H1 (cell line): ENCODE measurements around the gene TEX13B. TPM values are rescaled to one million over a fixed set of nuclear protein-coding genes. Genes with fewer than 3 reads are reported as not detected.

Experiments
- CTCF ChIA-PET: fragments of 300-600 bp; sonication (Branson Sonifier 250); formaldehyde crosslinking; loops from one replicate; lab custom pipeline; 2021; ENCODE audit not compliant: partially characterized antibody; lab: Charles Lee
- POLR2A ChIA-PET: fragments of 300-600 bp; sonication (Branson Sonifier 250); formaldehyde crosslinking; loops from one replicate; lab custom pipeline; 2021; ENCODE audit warnings: inconsistent platforms; ENCODE audit not compliant: partially characterized antibody; lab: Charles Lee
- DNase-seq, 2 experiments: peaks; one replicate each; pipeline versions ENCODE4 v3.0.0 to v3.0.0-alpha.2; 2010 to 2022; ENCODE audit warnings: low spot score in 2 of 2, low read depth in 1 of 2, mixed read lengths in 1 of 2
- FAIRE-seq: peaks from 2 replicates; lab custom pipeline; 2011; peaks lifted over from hg19 to GRCh38; lab: Jason Lieb, UNC
- H2AFZ ChIP-seq: 2 replicates; pipeline ENCODE4 v1.8.1; 2012; ENCODE audit warnings: low read length, inconsistent platforms
- H2AK5ac ChIP-seq: 2 replicates; pipeline ENCODE4 v1.6.1; 2013; ENCODE audit warnings: low read depth, low read length
- H2BK120ac ChIP-seq: replicated peaks from 2 replicates; pipeline ENCODE3; 2013; ENCODE audit warnings: low read depth, low read length, inconsistent platforms
- H2BK12ac ChIP-seq: 2 replicates; pipeline ENCODE4 v1.6.1; 2013; ENCODE audit warnings: low read depth, low read length
- H2BK15ac ChIP-seq: 2 replicates; pipeline ENCODE4 v1.6.1; 2013; ENCODE audit warnings: low read length
- H2BK20ac ChIP-seq: 2 replicates; pipeline ENCODE4 v1.6.1; 2013; ENCODE audit warnings: low read length
- H2BK5ac ChIP-seq: 2 replicates; pipeline ENCODE4 v1.6.1; 2013; ENCODE audit warnings: low read depth, low read length
- H3K14ac ChIP-seq: 2 replicates; pipeline ENCODE4 v1.6.1; 2013; ENCODE audit warnings: inconsistent platforms; ENCODE audit not compliant: insufficient read length
- H3K18ac ChIP-seq: 2 replicates; pipeline ENCODE4 v1.6.1; 2013; ENCODE audit warnings: low read length; ENCODE audit errors: extremely low read depth
- H3K23ac ChIP-seq: 2 replicates; pipeline ENCODE4 v1.6.1; 2013; ENCODE audit warnings: inconsistent platforms; ENCODE audit not compliant: insufficient read length
- H3K23me2 ChIP-seq: 2 replicates; pipeline ENCODE4 v1.6.1; 2013; ENCODE audit warnings: low read depth, low read length
- H3K27ac ChIP-seq: 2 replicates; pipeline ENCODE4 v1.6.1; 2011; ENCODE audit warnings: low read depth, low read length, inconsistent platforms
- H3K27me3 ChIP-seq, 4 experiments: replicated peaks in 1 of 4; 1 replicate in 1 of 4; 2 replicates in 3 of 4; pipeline versions ENCODE4 v1.6.1 to v1.8.1; 2011 to 2013; ENCODE audit warnings: low read length in 3 of 4, mild to moderate bottlenecking in 3 of 4, inconsistent platforms in 2 of 4, mixed read lengths in 2 of 4, moderate library complexity in 1 of 4; ENCODE audit not compliant: control insufficient read depth in 3 of 4, insufficient read depth in 3 of 4; ENCODE audit errors: extremely low read depth in 1 of 4
- H3K36me3 ChIP-seq, 4 experiments: 2 replicates each; pipeline versions ENCODE4 v1.6.1 to v1.8.1; 2011 to 2013; ENCODE audit warnings: mild to moderate bottlenecking in 4 of 4, low read length in 3 of 4, moderate library complexity in 2 of 4, control low read depth in 1 of 4, inconsistent platforms in 1 of 4; ENCODE audit not compliant: insufficient read depth in 4 of 4, control insufficient read depth in 2 of 4
- H3K4ac ChIP-seq: replicated peaks from 2 replicates; pipeline ENCODE3; 2013; ENCODE audit warnings: low read length, low read depth, mixed read lengths, inconsistent platforms; ENCODE audit not compliant: insufficient read length
- H3K4me1 ChIP-seq, 4 experiments: replicated peaks in 1 of 4; 1 replicate in 1 of 4; 2 replicates in 3 of 4; pipeline versions ENCODE4 v1.6.1 to v1.8.1; 2011 to 2013; ENCODE audit warnings: low read length in 3 of 4, inconsistent platforms in 2 of 4, mixed read lengths in 1 of 4; ENCODE audit not compliant: insufficient read depth in 4 of 4, control insufficient read depth in 3 of 4
- H3K4me2 ChIP-seq, 2 experiments: 2 replicates each; pipeline versions ENCODE4 v1.6.1 to v1.8.1; 2011 to 2013; ENCODE audit warnings: low read depth in 2 of 2, low read length in 2 of 2, control low read depth in 1 of 2, inconsistent platforms in 1 of 2, mild to moderate bottlenecking in 1 of 2; ENCODE audit not compliant: insufficient read depth in 1 of 2
- H3K4me3 ChIP-seq, 4 experiments: fragments of 200-600, 300-600 bp in 1 of 4; sonication (generic), shearing (Covaris generic), sonication (Bioruptor Twin) in 1 of 4; 2 replicates each; pipeline versions ENCODE4 v1.5.1 to v1.8.1; 2011 to 2016; ENCODE audit warnings: low read length in 4 of 4, low read depth in 3 of 4, control low read depth in 2 of 4, inconsistent platforms in 2 of 4, mild to moderate bottlenecking in 2 of 4, mixed read lengths in 1 of 4, moderate library complexity in 1 of 4; ENCODE audit not compliant: insufficient read depth in 2 of 4; ENCODE audit errors: extremely low read depth in 1 of 4
- H3K56ac ChIP-seq: replicated peaks from 2 replicates; pipeline ENCODE3; 2013; ENCODE audit warnings: low read depth, mild to moderate bottlenecking, mixed read lengths, low read length, inconsistent platforms; ENCODE audit not compliant: insufficient read length
- H3K79me1 ChIP-seq: 2 replicates; pipeline ENCODE4 v1.6.1; 2013; ENCODE audit warnings: low read depth, low read length, control low read depth
- H3K79me2 ChIP-seq, 2 experiments: 2 replicates each; pipeline versions ENCODE4 v1.6.1 to v1.8.1; 2012 to 2013; ENCODE audit warnings: low read length in 2 of 2, mild to moderate bottlenecking in 2 of 2, inconsistent platforms in 1 of 2; ENCODE audit not compliant: insufficient read depth in 2 of 2, control insufficient read depth in 1 of 2
- H3K9ac ChIP-seq, 4 experiments: replicated peaks in 1 of 4; 1 replicate in 1 of 4; 2 replicates in 3 of 4; pipeline versions ENCODE4 v1.6.1 to v1.8.1; 2011 to 2013; ENCODE audit warnings: low read depth in 3 of 4, low read length in 3 of 4, control low read depth in 2 of 4, mild to moderate bottlenecking in 2 of 4, moderate library complexity in 2 of 4, inconsistent platforms in 1 of 4; ENCODE audit errors: extremely low read depth in 1 of 4
- H3K9me3 ChIP-seq, 2 experiments: 2 replicates each; pipeline versions ENCODE4 v1.6.1 to v1.8.1; 2012 to 2013; ENCODE audit warnings: mild to moderate bottlenecking in 2 of 2, moderate library complexity in 2 of 2, control low read depth in 1 of 2, inconsistent platforms in 1 of 2, low read depth in 1 of 2, low read length in 1 of 2, mixed read lengths in 1 of 2; ENCODE audit not compliant: insufficient read depth in 2 of 2
- H4K20me1 ChIP-seq, 2 experiments: replicated peaks in 1 of 2; 2 replicates each; pipeline versions ENCODE3 to v1.8.1; 2011 to 2013; ENCODE audit warnings: inconsistent platforms in 2 of 2, low read length in 2 of 2, mild to moderate bottlenecking in 1 of 2; ENCODE audit not compliant: insufficient read depth in 2 of 2, control insufficient read depth in 1 of 2
- H4K5ac ChIP-seq: 2 replicates; pipeline ENCODE4 v1.6.1; 2013; ENCODE audit warnings: low read length, low read depth, mixed read lengths, inconsistent platforms; ENCODE audit not compliant: insufficient read length
- H4K8ac ChIP-seq: 2 replicates; pipeline ENCODE4 v1.8.0; 2013; ENCODE audit warnings: mild to moderate bottlenecking, moderate library complexity, low read length, inconsistent platforms; ENCODE audit not compliant: insufficient read depth; ENCODE audit errors: extremely low read depth
- H4K91ac ChIP-seq: replicated peaks from 2 replicates; pipeline ENCODE3; 2013; ENCODE audit warnings: low read length, mixed read lengths, inconsistent platforms; ENCODE audit not compliant: insufficient read length
- NANOG ChIP-seq: IDR thresholded peaks from 2 replicates; pipeline ENCODE4 v1.6.1; 2011; ENCODE audit warnings: low read length, low read depth, mild to moderate bottlenecking, inconsistent platforms; ENCODE audit not compliant: insufficient read depth, poor library complexity, severe bottlenecking
- RAD21 ChIP-seq, 2 experiments: IDR thresholded peaks in 1 of 2; conservative IDR thresholded peaks in 1 of 2; 2 replicates each; pipeline ENCODE4 v1.6.1; 2011; ENCODE audit warnings: low read depth in 2 of 2, low read length in 2 of 2, improper control_type of control experiment in 1 of 2, inconsistent platforms in 1 of 2, mild to moderate bottlenecking in 1 of 2, moderate library complexity in 1 of 2
- WGBS, 2 experiments: shearing (Covaris generic) in 1 of 2; methylation state at CpG; one replicate each; pipeline versions ENCODE4 v1.1.6 to v1.1.7; 2013 to 2015; ENCODE audit warnings: low lambda C conversion rate in 2 of 2, mixed read lengths in 2 of 2, inconsistent platforms in 1 of 2, low coverage in 1 of 2, missing lambda C conversion rate in 1 of 2; ENCODE audit not compliant: insufficient replicate concordance in 2 of 2, insufficient coverage in 1 of 2, insufficient read length in 1 of 2; ENCODE audit errors: extremely low coverage in 1 of 2, missing lambda C conversion rate in 1 of 2; 5-methylcytosine and 5-hydroxymethylcytosine counted together
- polyA plus RNA-seq, 7 experiments: library from polyadenylated mRNA; depleted of rRNA in 3 of 7; stranded (reverse) in 5 of 7; unstranded in 2 of 7; fragments of >200 nt in 5 of 7; fragments of 200-250 nt in 2 of 7; gene quantifications; 1 replicate in 5 of 7; 2 replicates in 1 of 7; 4 replicates in 1 of 7; pipeline versions ENCODE4 v1.2.1 to v1.2.3, GENCODE V29; 2011 to 2013; ENCODE audit warnings: missing spikeins in 2 of 7, mixed read lengths in 2 of 7
- total RNA-seq: library from RNA; stranded (reverse); fragmentation: NEBNext Ultra II Directional; extraction: Animal tissue kit (Norgen Biotek cat#: 25700); gene quantifications from 2 replicates; pipeline ENCODE4 v1.2.1, GENCODE V29; 2021

TEX13B gene
- total and polyA plus RNA-seq, 2 of the 8 experiments (the other 6 are each of a cell fraction or from before 2014, with no cell fraction given), result 0.06 to 0.32 TPM

- DNase-seq (no peak), FAIRE-seq (no peak)
- Histone ChIP-seq H2BK120ac (no peak overlapping the region), H3K9ac (no peak overlapping the region), H4K20me1 (no peaks in the 10 kb centered on the region), H3K4me1 (no peaks in the 10 kb centered on the region), H3K56ac (no peak overlapping the region), H3K4me2 (no peak overlapping the region), H2AFZ (no peak overlapping the region), H2BK15ac (no peak overlapping the region), H3K18ac (no peak overlapping the region), H3K9me3 (no peaks in the 10 kb centered on the region), H4K5ac (no peak overlapping the region), H3K79me2 (no peaks in the 10 kb centered on the region), H3K23me2 (no peaks in the 10 kb centered on the region), H3K14ac (no peak overlapping the region), H4K8ac (no peak overlapping the region), H3K27ac (no peak overlapping the region), H2BK20ac (no peak overlapping the region), H3K23ac (no peak overlapping the region), H2AK5ac (no peak overlapping the region), H2BK12ac (no peak overlapping the region), H3K4me3 (no peak overlapping the region), H2BK5ac (no peak overlapping the region), H3K36me3 (no peaks in the 10 kb centered on the region), H3K79me1 (no peaks in the 10 kb centered on the region), H3K27me3 (no peaks in the 10 kb centered on the region), H4K91ac (no peak overlapping the region), H3K4ac (no peak overlapping the region)
- TF ChIP-seq NANOG, result no peak
- no peak for TF ChIP-seq RAD21 (IDR thresholded peaks at IDR 0.05 in 1 of 2, conservative IDR thresholded peaks at IDR 0.05 in 1 of 2; ENCODE audit: low read depth in 2 of 2, low read length in 2 of 2)
- POLR2A ChIA-PET, result no interaction called here
- 89% methylated on average over 2 of the region's 3 CpGs; no CpG with 5 or more reads in 1 of the 2 experiments for WGBS, 2 experiments
- CTCF ChIA-PET, result interaction anchor here (1.4 to 2.4 kb wide), 5 partner anchors 9 to 51 kb away, joined by 5 to 11 read pairs (median 6); no protein-coding TSS in a partner anchor
These were observed 37.3 kb upstream of the TEX13B start for GRCh38 chrX:108019382-108019875.
